NCI-H2029 treated with DMSO at 0.1 percent for 48 hours (cell line): Measurements from ENCODE around the gene KRTAP9-1.
"Not testable (repeated sequence)": the region's sequence is repeated elsewhere in the genome, so short reads cannot be mapped to it uniquely, and the experiment has no call there.

Experiments
- DNase-seq: peaks from one replicate; lab custom pipeline; 2025; lab: John Stamatoyannopoulos, UW

Gene KRTAP9-1, protein sequence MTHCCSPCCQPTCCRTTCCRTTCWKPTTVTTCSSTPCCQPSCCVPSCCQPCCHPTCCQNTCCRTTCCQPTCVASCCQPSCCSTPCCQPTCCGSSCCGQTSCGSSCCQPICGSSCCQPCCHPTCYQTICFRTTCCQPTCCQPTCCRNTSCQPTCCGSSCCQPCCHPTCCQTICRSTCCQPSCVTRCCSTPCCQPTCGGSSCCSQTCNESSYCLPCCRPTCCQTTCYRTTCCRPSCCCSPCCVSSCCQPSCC

DNA sequence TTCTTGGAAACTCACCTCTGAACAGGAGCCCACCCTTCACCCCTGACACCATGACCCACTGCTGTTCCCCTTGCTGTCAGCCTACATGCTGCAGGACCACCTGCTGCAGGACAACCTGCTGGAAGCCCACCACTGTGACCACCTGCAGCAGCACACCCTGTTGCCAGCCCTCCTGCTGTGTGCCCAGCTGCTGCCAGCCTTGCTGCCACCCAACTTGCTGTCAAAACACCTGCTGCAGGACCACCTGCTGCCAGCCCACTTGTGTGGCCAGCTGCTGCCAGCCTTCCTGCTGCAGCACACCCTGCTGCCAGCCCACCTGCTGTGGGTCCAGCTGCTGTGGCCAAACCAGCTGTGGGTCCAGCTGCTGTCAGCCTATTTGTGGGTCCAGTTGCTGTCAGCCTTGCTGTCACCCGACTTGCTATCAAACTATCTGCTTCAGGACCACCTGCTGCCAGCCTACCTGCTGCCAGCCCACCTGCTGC lies at the start of gene KRTAP9-1:
Gene KRTAP9-1, plus strand, starts transcription at position 51 of the 482 bp plus-strand sequence. Its CDS starts 0 bp downstream, at position 51.
- DNase-seq, result not testable (repeated sequence)

DNA sequence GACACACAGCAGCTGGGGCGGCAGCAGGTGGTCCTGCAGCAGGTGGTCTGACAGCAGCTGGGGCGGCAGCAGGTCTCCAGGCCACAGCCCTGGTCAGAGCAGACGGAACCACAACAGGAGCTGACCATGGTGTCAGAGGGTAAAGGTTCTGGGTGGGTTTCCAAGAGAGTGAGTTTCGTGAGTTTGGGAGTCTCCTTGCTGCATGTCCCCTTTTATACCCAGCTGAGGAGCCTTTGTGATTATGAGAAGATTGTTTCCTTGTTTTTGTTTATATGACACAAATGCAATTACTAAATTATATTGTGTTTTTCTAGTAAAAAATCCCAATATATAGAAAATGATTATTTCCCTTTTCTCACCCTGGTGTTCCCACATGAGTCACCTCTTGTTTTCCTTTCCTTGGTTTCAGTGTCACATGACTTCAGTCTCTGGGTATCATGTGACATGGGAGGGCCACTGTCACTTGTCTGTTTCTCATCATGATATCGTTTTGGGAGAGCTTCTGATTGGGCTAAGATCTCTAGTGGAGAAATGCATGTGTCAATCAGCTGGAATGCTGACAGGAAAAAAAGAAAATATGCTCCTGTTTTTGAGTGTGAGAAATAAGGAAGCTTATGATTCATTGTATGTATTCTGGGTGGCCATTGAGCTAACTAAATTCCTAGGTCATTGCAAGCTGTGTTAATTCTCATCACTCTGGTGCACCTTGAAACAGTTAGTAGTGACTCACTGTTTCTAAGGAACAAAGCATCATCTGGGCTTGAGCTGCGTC lies 49.1 kb upstream of the KRTAP9-1 start, which contains the start of gene KRTAP4-6:
Gene KRTAP4-6, minus strand, starts transcription at position 185 of the 772 bp plus-strand sequence. Its CDS starts 57 bp downstream, at position 128.
- DNase-seq, result no peak

DNA sequence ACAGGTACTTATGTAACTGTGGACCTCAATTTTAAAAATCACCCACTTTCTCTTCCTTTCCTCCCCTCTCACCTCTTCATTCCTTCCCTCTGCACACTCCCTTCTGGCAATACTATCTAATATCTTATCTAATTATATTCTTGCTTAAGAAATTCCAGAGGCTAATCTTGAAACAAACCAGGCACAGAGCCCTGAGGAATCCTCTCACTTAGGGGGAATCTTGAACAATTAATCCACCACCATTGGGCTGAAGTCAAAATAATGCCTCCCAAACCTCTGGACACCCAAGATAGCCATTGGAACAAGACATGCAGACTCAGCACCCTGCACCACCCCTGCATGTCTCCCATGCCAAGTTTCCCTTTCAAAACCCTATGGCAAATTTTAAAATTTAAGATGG lies 48.3 kb upstream of the KRTAP9-1 start:
- no peak for DNase-seq

GRCh38 chr17:41144846-41145245 lies 44.8 kb upstream of the KRTAP9-1 start:
- DNase-seq, result no peak

- DNase-seq, result no peak
These were observed 44.4 kb upstream of the KRTAP9-1 start for GRCh38 chr17:41145261-41145660.

GRCh38 chr17:41147531-41148204 lies 42.0 kb upstream of the KRTAP9-1 start:
- no peak for DNase-seq

DNA sequence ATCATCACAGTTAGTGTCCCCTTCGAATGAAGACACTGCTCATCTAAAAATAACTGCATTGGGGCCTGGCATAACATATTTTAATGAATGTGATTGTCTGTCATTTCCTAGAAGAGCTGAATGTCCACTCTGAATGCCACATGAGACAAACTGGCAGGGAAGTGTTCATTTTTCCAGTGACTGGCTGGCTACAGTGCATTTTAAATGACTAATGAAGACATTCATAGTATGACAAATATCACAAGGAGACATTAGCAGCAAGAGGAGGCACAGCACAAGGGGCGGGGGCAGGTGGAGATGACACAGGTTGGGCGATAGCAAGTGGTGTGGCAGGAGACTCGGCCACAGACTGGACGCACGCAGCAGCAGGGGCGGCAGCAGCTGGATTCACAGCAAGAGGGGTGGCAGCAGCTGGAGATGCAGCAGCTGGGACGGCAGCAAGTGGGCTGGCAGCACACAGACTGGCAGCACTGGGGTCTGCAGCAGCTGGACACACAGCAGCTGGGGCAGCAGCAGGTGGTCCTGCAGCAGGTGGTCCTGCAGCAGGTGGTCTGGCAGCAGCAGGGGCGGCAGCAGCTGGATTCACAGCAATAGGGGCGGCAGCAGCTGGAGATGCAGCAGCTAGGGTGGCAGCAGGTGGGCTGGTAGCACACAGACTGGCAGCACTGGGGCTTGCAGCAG lies 40.6 kb upstream of the KRTAP9-1 start:
- not testable (repeated sequence) for DNase-seq

DNA sequence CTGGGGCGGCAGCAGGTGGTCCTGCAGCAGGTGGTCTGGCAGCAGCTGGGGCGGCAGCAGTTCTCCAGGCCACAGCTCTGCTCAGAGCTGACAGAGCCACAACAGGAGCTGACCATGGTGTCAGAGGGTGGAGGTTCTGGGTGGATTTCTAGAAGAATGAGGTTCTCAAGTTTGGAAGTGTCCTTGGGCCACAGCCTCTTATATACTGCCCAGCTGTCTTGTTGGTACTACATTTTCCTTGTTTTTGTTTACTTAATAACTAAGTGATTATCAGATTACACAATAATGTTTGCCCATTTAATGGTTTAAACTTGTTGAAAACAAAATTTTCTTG lies 40.1 kb upstream of the KRTAP9-1 start, which contains the start of gene KRTAP4-5:
Gene KRTAP4-5, minus strand, starts transcription at position 174 of the 334 bp plus-strand sequence. Its CDS starts 58 bp downstream, at position 116.
- no peak for DNase-seq

GRCh38 chr17:41150026-41150425 lies 39.7 kb upstream of the KRTAP9-1 start:
- no peak for DNase-seq

DNA sequence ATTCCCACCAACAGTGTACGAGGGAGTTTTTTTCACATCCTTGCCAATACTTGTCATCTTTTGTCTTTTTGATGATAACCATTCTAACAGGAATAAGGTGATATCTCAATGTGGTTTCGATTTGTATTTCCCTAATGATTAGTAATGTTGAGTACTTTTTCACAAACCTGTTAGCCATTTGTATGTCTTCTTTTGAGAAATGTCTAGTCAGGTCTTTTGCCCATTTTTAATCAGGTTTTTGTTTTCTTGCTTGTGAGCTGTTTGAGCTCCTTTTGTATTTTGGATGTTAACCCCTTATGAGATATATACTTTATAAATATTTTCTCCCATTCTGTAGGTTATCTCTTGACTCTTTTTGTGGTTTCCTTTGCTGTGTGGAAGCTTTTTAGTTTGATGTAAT lies 38.2 kb upstream of the KRTAP9-1 start:
- DNase-seq, result no peak

GRCh38 chr17:41153856-41154255 lies 35.8 kb upstream of the KRTAP9-1 start:
- DNase-seq, result no peak

GRCh38 chr17:41160190-41160589 lies 29.5 kb upstream of the KRTAP9-1 start:
- not testable (repeated sequence) for DNase-seq

GRCh38 chr17:41160648-41161047 lies 29.0 kb upstream of the KRTAP9-1 start, which contains the start of gene KRTAP4-4:
Gene KRTAP4-4, minus strand, starts transcription at chr17:41160748. Its CDS starts 57 bp downstream, at chr17:41160691.
- DNase-seq, result no peak

- no peak for DNase-seq
These were observed 25.9 kb upstream of the KRTAP9-1 start for GRCh38 chr17:41163828-41164227.

- DNase-seq, result no peak
These were observed 22.1 kb upstream of the KRTAP9-1 start for GRCh38 chr17:41167561-41167960.

- no peak for DNase-seq
These were observed 21.6 kb upstream of the KRTAP9-1 start, which contains the start of gene KRTAP4-3 for GRCh38 chr17:41168121-41168520. Gene KRTAP4-3, minus strand, starts transcription at chr17:41168221. Its CDS starts 49 bp downstream, at chr17:41168172.

DNA sequence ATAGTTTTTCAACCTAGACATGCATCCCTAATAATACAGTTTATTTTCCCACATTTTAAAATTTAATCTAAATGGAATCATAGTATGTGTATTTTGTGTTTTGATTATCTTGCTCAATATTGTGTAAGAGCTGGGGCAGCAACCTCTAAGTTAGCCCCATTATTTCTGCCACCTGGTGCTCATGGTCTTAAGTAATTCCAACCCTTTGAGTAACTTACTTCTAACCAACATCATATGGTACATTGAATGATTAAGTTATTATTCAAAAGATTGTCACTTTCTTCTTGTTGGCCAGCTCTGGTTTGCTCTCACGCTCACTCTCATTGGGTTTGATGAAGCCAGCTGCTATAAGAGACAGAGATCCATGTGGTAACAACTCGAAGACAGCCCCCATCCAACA lies 17.8 kb upstream of the KRTAP9-1 start:
- DNase-seq, result no peak

DNA sequence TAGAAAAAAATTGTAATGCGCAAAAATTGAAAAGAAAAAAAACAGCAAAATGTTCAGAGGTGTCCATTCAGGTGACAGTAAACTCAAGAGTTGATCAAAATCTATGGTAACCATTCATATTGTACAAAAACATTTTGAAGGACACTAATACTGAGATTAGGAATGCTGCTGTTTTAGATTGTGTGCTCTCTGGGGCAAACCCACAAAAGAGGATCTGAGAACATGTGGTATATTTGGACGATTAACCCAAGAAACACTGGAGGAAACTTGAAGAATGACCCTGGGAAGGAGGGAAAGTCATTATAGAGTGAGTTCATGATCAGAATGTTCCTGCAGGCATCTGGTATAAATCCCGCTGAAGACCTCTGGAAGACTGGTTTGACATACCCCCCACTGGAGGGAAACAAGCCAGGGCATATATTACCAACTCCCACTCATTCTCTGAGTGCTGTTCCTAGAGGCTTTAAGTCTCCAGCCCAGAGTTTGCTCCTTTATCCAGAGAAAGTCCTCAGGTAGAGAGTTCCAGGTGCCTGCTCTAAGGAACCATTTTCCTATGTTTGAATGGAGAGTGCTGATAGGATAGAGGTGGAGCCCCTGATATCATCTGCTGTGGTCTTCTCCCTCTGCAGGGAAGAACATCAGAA lies 12.8 kb upstream of the KRTAP9-1 start:
- DNase-seq, result no peak

DNA sequence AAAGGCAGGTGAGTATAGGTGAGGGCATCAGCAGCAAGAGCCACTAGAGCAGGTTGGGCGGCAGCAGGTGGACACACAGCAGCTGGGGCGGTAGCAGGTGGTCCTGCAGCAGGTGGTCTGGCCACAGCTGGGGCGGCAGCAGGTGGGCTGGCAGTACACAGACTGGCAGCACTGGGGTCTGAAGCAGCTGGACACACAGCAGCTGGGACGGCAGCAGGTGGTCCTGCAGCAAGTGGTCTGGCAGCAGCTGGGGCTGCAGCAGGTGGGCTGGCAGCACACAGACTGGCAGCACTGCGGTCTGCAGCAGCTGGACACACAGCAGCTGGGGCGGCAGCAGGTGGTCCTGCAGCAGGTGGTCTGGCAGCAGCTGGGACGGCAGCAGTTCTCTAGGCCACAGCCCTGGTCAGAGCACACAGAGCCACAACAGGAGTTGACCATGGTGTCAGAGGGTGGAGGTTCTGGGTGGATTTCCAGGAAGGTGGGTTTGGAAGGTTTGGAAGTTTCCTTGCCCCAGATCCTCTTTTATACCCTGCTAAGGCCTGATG lies 11.9 kb upstream of the KRTAP9-1 start, which contains the start of gene KRTAP4-2:
Gene KRTAP4-2, minus strand, starts transcription at position 495 of the 545 bp plus-strand sequence. Its CDS starts 57 bp downstream, at position 438.
- no peak for DNase-seq

GRCh38 chr17:41178341-41178740 lies 11.3 kb upstream of the KRTAP9-1 start:
- DNase-seq, result no peak
